ENCODE results near the gene CABP4.

Gene CABP4

DNA sequence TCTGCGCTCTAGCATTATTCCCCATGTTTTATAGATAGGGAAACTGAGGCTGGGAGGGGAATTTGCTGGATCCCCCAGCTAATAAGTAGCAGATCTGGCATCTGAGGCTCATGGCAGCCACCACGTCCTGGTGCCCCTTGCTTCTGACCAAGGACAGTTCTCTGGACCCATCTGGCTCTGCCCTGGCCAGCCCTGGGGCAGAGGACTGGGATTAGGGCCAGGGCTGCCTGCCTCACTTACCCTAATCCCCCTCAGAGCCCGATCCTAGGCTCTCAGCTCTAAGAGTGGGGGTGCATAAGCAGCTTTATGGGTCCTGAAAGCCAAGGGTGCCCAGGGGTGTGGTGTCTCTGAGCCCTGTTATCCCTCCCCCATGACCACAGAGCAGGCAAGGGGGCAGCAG lies at the start of gene CABP4:
CABP4 (plus strand) TSS at position 301 of the 400 bp plus-strand sequence; CDS start at position 371, 70 bp downstream.
- no peak for DNase-seq (ENCODE audit: low read depth)

DNA sequence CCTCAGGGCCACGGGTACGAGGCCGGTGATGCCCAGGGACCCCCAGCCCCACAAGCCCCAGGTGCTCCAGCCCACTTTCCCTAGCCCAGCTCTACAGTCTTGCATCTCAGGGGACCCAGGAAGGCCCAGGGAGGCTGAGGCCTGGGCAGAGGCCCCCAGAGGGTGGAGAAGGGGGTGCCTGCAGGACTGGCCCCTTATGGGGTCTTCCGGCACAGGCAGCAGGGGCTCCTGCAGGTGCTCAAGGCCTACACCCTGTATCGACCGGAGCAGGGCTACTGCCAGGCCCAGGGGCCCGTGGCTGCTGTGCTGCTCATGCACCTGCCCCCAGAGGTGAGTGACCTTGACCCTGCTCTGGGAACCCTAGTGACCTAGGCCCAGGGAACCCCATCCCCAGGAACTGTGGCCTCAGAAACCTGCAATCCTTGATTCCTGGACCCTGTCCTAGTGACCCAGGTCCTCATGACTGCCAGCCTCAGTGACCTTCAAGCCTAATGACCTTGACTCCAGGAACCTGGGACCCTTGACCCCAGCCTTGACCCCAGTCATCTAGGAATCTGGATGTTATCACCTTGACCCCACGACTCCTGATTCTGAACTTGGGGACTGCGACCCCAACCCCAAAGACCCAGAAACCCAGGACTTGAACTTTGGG lies 49.3 kb upstream of the CABP4 start:
- DNase-seq (ENCODE audit: low read depth) = no peak

DNA sequence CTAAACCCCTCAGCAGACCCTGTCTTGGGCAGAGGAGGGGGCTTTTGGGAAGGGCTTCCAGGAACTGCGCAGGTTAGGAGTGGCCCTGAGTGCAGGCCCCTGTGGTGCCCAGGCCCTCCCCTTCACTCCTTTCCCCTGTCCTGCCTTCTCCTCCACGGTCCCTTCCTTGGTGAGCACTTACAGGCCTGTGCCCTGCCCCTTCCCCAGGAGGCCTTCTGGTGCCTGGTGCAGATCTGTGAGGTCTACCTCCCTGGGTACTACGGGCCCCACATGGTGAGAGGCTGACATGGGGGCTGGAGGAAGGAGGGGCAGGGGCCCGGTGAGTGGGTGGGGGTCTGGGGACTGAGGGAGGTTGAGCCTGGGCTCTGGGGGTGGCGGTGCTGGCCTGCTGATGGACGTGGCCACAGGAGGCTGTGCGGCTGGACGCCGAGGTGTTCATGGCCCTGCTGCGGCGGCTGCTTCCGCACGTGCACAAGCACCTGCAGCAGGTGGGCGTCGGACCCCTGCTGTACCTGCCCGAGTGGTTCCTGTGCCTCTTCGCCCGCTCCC lies 48.7 kb upstream of the CABP4 start:
- no peak for DNase-seq (ENCODE audit: low read depth)

DNA sequence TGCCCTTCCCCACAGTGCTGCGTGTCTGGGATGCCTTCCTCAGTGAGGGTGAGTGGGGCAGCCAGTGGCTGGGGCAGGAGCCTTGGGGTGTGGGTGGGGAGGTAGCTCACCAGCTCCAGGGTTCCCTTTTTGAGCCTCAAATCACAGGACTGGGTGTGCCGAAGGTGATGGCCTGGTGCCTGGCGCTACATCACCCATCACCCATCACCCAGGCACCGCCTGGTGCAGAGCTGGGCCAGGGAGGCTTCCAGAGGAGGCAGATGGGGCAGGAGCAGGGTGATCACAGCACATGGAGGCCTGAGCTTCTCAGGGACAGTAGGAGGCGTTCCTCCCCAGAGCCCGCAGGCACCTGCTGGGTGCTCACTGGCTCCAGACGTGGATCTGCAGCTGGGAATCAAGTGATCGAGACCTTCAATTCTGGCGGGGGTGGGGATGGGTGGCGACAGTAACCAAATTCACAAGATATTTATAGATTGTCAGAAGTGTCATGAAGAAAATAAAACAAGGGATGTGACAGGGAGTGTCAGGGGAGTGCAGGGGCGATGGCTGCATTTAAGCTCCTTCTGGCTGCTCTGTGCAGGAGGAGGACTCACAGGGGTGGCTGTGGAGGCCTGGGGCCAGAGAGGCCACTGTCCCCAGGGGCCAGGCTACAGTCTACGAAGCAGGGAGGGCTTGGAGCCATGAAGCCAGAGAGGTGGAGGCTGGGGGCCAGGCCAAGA lies 48.0 kb upstream of the CABP4 start:
- no peak for DNase-seq (ENCODE audit: low read depth)

DNA sequence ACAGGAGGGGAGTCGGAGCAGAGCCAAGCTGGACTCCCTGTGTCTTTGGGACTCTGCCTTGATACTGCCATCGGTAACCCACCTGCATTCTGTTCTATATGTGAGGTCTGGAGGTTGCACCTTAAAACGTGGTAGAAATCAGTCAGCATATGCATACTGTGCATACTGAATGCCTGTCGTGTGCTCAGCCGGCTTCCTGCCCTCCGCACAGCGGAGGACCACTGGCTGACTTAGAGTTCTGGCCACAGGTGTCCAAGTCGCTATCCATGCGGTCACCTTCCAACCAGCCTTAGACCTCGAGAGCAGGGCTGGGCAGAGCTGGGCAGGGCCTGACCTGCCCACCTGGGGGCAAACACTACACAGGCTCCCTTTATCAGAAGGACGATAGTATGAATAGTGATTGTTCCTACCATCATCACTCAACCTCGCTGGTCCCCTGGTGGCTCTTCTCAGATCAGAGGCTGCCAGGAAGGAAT lies 47.4 kb upstream of the CABP4 start:
- DNase-seq (ENCODE audit: low read depth) = no peak

DNA sequence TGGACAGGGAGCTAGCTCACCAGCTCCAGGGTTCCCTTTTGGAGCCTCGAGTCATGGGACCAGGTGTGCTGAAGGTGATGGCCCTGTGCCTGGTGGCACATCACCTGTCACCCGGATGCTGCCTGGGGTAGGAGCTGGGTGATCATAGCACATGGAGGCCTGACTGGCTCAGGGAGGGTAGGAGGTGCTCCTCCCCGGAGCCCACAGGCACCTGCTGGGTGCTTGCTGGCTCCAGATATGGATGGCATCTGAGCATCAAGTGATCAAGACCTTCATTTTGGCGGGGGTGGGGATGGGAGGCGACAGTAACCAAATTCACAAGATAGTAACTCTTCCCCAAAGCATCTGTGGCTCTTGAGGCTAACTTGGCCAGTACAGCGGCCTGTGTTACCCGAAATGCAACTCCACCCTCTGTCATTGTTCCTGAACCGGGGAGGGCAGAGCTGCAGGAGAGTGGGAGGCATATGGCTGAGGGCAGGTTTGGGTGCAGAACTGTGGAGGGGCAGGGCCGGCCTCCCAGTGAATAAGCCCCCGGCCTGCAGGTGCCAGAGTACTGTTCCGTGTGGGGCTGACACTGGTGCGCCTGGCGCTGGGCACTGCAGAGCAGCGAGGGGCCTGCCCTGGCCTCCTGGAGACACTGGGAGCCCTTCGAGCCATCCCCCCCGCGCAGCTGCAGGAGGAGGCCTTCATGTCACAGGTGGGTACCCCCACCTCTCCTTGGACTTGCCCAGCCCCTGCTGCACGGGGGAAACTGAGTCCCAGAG lies 46.5 kb upstream of the CABP4 start:
- DNase-seq (ENCODE audit: low read depth) = no peak

DNA sequence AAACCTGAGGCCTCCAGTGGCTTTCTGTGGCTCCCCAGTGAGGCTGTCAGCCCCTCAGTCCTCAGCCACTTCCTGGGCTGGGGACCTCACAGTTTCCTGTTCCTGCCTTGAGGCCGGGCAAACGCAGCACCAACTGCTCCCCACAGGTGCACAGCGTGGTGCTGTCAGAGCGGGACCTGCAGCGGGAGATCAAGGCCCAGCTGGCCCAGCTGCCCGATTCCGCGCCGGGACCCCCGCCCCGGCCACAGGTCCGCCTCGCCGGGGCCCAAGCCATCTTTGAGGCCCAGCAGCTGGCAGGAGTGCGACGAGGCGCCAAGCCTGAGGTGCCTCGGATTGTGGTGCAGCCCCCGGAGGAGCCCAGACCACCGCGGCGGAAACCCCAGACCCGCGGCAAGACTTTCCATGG lies 45.9 kb upstream of the CABP4 start:
- peak; percentile 39 for DNase-seq (ENCODE audit: low read depth)

DNA sequence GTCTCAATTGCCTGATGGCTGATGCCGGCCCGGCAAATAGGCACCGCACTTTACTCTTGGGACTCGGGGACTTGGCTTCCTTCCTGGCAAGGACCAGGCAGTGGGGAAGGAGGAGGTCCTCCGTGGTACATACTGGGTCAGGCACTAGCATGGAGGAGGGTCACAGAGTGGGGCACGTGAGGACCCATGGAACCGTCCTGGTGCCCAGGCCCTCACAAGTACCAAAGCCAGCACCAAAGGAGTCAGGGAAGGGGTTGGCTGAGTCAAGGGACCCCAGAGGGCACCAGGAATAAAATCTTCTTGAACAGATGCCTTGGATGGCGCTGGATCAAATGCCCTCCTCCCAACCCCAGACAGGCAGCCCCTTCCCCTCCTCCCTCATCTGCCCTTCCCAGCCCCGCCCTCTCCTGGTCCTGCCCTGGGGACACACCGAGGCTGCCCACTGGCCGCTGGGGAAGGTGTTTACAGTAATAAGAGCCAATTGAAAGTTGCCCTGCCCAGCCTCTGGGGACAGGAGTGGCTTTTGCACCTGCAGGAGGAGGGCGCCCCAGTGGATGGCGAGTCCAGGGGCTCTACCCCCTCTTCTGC lies 45.3 kb upstream of the CABP4 start:
- no peak for DNase-seq (ENCODE audit: low read depth)

DNA sequence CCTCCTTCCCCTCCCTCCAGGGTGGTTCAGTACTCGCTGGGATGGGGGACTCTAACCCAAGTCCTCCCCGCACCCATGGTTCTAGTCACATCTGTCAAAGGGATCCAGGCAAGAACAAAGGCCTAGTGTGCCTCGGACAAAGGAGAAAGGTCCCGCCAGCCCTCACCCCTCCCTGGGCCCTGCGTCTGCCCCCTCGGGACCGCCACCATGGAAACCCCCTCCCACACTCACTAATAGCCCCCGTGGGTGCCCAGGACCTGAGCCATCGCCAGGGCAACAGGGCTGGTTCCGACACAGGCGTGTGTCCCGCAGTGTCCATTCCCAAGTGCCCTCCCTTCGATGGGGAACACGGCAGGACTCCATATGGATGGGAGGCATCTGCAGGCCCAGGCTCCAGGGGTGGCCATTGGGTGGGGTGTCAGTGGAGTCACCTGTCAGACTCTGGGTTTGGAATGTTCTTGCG lies 44.8 kb upstream of the CABP4 start:
- no peak for DNase-seq (ENCODE audit: low read depth)

DNA sequence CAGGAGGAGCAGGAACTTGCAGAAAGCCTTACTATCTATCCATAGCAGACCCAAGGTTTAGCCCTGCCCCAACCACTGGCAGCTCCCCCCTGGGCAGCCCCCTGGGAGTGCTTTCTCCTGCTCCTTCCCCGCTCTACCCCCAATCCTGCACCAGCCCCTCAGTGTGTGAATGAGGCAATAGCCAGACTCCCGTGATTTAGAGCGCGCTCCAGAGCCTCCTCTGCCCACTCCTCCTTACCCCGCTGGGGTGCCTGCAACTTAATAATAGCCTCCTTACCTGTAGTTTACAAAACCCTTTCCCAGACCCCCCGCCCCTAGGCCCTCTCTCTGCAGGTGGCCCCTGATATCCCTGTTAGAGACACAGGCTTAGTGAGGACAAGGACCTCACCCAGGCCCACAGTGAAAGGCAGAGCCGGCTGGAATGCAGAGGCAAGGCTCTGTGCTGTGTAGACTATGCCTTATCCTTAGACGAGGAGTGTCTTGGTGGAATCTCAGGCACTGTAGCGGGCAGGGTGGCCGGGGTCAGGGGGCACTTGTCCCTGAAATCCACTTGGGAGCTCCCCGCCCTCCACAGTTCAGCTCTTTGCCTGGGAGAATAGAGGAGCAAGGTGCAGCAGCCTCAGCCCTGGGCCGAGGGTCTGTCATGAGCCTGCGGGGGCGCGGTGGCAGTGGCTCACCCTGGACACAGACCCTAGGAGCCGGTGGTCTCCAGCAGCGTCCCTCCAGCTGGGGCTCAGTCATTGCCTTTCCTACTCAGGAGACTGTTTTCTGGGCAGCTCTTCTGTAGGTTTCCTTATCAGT lies 44.0 kb upstream of the CABP4 start:
- no peak for DNase-seq (ENCODE audit: low read depth)

DNA sequence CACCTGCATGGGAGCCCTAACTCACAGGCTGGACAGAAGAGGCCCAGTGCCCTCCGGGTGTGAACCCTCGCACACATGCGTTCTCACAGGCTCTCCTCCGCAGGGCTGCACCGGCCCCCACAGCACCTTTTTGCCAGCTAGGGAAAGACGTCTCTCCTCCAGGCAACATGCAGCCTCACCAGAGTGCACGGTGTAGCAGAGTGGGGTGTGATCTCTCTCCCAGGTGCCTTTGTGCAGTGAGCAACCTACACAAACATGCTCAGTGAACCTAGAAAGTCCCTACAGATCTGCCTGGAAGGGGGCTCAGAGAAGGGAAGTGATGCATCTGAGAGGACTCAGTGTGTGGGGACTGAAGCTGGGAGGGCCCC lies 43.4 kb upstream of the CABP4 start:
- no peak for DNase-seq (ENCODE audit: low read depth)

DNA sequence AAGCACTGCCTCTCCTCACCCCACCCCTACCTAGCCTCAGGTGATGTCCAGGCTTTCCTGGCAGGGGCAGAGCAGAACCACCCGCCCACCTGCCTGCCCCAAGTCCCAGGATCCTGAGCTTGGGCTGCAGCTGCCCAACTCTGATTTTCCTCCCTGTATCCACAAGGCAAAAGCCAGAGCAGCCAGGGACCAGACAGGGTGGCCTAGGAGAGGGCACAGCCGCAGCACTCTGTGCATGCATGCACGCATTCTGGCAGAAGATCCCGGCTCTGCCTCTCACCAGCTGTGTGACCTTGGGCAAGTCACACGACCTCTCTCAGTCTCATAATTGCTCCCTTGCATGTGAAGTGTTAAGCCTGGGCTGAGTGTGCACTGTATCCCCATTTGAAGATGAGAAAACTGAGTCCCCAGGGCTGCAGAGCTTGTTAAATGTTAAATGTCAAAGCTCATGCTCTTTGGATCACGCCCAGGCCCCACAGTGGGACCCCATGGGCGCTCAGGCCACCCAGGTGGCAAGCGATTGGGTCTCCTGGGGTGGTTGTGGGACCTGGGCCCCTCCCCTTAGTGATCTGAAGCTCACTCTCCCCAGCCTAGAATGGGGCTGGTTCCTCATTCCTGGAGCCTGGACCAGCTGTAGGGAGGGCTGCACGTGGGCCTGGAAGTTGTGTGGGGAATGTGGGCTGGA lies 42.5 kb upstream of the CABP4 start:
- DNase-seq (ENCODE audit: low read depth) = no peak

DNA sequence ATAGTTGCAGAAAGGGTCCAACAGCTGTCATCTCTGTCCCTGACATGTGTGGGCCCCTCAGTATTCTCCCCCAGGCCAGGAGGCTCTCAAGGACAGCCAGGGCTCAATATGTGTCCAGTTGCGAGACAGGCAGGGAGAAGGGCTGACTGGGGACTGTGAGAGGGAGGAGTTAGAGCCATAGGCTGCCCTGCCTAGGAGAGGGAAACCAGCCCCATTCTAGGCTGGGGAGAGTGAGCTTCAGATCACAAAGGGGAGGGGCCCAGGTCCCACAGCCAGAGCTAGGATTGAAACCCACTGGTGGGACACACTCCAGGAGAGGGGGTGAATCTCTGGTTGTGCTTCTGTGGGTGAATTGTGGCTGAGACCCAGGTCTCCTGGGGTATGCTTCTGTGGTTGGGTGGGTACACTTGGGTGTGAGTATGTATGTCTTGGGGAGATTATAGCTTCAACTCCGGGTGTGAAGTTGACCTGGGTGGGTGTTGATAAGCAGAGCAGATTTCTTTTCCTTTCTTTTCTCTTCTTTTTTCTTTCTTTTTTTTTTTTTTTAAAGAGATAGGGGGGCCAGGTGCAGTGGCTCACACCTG lies 41.8 kb upstream of the CABP4 start:
- DNase-seq (ENCODE audit: low read depth) = no peak

DNA sequence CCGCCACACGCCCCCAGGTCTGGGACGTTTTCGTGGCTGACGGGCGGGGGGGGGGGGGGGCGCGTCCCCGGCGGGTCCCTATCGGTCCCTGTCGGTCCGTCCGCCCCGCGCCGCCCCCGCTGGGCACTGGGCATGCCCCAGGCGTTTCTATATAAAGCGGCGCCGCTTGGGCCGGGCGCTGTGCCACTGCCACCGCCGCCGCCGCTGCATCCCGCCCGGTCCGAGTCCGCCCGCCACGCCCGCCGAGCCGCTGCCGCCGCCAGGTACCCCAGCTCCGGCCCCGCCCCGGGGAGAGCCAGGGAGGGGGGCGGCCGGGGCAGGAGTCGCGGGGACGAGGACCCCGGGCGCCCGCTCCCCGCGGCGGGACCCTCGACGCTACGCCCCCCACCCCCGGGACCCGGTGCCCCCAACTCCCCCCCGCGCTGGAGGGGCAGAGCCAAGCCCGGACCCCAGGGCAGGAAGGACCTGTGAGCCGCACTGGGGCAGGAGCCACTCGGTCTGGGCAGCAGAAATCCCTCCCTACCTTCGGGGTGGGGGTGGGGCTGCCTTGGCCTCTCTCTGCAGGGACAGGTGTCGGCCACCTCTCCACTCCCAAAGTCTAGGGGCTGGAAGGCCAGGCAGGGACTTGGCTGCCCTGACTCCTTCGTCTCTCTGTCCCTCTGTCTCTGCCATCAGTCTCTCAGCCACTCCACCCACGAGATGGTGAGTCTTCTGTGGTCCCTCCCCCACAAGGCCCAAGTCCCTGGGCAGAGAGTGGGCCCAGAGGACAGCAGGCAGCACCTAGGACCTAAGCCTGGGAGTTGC lies 39.5 kb upstream of the CABP4 start, which contains the start of gene CARNS1:
CARNS1 (plus strand) TSS at position 178 of the 804 bp plus-strand sequence; CDS start at position 700, 522 bp downstream.
- DNase-seq (ENCODE audit: low read depth) = no peak

DNA sequence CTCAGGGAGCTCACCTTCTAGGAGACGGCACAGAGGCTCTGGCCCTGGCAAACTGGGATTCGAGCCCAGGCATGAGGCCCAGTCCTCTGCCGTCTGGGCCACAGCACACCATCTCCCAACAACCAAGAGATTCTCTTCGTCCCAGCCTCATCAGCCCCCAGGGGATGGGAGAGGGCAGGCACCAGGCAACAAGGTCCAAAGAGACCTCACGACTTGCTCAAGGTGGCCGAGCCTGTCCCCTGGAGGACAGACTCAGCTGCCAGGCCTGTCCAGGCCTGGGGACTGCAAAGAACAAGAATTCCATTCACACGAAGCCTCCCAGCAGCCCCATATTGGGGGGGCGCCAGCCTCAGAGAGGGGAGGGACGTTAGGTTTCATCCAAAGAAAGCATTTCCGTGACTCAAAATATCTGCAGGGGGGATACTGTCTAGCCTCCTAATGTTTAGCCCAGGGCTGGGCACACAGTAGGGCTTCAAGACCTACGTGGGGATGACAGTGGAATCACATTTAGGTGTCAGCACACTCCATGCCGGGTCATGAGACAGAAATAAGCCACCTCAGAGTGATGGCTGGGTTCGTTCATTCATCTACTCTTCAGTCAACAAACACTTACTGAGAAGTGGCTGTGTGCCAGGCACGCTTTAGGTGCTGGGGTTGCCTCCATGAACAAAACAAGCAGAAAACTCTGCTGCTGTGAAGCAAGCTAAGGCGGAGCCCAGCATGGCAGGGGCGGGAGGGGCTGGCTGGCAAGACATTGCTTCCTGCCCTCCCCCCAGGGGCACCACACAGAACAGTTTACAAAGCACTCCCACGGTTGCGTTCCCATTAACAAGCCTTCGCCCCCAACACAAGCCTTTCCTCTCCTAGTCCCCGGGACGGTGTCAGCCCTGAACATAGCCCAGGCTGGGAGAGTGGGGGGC lies 38.5 kb upstream of the CABP4 start:
- DNase-seq (ENCODE audit: low read depth) = peak; percentile 60

DNA sequence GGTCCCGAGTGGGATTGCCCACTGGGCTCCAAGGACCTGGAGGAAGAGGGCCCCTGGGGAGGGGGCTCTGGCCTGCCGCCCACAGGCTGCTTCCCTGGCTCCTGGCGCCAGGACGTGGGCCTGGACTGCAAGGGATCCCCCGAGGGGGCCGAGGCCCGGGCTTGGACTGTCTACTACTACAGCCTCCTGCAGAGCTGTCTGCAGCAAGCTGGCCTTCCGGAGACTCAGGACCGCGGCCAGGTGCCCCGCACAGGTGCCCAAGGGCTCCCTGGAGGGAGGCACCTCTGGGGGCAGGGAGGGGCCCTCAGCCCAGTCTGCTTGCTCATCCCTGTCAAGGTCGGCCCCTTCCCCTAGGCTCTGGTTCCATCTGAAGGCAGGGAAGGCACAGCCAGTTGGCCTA lies 37.7 kb upstream of the CABP4 start:
- DNase-seq (ENCODE audit: low read depth) = no peak

DNA sequence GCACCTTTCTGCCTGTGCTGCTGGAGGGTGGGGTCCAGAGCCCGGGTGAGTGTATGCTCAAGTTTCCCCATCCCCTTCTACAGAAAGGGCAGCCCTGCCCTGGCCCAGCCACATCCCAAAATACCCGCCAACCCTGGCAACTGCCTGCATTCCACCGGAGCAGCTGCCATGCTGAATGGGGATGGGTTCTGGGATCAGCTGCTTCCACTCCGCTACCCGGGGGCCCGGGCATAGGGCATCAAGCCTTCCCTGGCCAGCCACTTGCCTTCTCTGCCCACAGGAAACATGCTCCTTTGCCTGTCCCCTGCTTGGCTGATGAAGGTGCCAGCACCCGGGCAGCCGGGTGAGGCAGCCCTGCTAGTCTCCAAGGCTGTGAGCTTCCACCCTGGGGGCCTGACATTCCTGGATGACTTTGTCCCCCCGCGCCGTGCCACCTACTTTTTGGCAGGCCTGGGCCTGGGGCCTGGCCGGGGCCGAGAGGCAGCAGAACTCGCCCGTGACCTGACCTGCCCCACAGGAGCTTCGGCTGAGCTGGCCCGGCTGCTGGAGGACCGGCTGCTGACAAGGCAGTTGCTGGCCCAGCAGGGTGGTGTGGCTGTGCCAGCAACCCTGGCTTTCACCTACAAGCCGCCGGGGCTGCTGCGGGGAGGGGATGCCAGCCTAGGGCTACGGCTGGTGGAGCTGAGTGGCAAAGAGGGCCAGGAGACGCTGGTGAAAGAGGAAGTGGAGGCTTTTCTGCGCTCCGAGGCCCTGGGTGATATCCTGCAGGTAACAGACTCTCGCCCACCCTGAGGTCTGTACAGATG lies 36.5 kb upstream of the CABP4 start:
- no peak for DNase-seq (ENCODE audit: low read depth)

All from stimulated activated CD8-positive, alpha-beta memory T cell treated with anti-CD3 and anti-CD28 coated beads, Interleukin-12 subunit alpha, Interleukin-12 subunit beta, amount 100 ng/mL, for 4 hours (primary cell).